ENCODE data around the gene CLASRP.

Gene CLASRP

DNA sequence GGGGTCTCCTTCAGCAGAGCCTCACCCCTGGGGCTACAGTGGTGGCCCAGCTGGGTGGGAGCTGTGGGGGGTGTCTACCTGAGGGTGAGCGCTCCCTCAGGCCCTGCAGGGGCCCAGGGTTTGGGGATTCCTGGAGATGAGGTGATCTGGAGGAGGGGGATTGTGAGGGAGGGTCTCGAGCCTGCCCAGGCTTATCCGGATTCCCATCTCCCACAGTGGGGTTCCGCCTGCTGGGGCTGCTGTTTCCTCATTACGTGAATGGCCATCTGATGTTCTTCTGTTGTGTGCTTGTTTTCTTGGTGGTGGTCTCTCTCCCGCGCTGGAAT lies 58.6 kb downstream of the CLASRP start:
- TF ChIP-seq, protein P1, sequence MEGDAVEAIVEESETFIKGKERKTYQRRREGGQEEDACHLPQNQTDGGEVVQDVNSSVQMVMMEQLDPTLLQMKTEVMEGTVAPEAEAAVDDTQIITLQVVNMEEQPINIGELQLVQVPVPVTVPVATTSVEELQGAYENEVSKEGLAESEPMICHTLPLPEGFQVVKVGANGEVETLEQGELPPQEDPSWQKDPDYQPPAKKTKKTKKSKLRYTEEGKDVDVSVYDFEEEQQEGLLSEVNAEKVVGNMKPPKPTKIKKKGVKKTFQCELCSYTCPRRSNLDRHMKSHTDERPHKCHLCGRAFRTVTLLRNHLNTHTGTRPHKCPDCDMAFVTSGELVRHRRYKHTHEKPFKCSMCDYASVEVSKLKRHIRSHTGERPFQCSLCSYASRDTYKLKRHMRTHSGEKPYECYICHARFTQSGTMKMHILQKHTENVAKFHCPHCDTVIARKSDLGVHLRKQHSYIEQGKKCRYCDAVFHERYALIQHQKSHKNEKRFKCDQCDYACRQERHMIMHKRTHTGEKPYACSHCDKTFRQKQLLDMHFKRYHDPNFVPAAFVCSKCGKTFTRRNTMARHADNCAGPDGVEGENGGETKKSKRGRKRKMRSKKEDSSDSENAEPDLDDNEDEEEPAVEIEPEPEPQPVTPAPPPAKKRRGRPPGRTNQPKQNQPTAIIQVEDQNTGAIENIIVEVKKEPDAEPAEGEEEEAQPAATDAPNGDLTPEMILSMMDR (IDR thresholded peaks at IDR 0.05; ENCODE audit: low read length, missing control alignments), result no peak
- H3K4me3 ChIP-seq (replicated peaks; ENCODE audit: low read depth, low read length), result no peak overlapping the region
- DNase-seq (ENCODE audit: low read depth), result no peak

DNA sequence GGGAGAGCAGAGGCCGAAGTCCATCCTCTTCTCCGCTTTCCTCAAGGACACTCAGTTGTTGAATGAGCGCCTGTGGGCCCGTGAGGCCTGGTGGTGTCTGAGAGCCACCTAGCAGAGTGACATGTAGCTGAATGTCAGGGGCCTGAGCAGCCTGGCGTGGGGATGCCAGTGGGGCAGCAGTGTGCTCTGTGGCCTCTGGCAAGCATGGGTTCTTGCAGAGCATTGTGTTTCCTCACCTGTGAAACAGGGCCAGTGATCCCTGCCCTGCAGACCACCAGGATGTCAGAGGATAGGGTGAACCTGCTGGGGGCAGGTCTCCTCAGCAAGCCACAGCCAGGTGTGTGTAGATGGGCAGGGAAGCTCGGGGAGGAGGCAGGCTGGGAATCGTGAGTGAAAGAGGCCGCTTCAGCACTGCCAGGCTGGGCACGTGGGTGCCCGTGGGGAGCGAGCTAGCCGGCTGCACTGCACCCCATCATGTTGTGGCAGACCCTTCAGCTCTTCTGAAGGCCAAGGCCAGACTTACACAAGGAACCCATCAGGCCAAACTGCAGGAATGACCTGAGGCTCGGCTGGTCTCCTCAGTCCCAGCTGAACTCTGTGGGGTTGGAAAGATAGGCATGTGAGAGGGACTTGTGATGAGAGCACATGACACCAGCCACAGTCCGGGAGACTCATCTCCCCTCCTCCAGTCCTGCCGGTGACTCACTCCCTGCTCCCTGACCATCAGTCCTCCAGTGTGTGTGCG lies 59.1 kb downstream of the CLASRP start:
- H3K4me3 ChIP-seq (replicated peaks; ENCODE audit: low read depth, low read length), result peak overlapping the region; percentile 25
- DNase-seq (ENCODE audit: low read depth), result peak; percentile 92
- TF ChIP-seq, protein P1 (IDR thresholded peaks at IDR 0.05; ENCODE audit: low read length, missing control alignments), result no peak

DNA sequence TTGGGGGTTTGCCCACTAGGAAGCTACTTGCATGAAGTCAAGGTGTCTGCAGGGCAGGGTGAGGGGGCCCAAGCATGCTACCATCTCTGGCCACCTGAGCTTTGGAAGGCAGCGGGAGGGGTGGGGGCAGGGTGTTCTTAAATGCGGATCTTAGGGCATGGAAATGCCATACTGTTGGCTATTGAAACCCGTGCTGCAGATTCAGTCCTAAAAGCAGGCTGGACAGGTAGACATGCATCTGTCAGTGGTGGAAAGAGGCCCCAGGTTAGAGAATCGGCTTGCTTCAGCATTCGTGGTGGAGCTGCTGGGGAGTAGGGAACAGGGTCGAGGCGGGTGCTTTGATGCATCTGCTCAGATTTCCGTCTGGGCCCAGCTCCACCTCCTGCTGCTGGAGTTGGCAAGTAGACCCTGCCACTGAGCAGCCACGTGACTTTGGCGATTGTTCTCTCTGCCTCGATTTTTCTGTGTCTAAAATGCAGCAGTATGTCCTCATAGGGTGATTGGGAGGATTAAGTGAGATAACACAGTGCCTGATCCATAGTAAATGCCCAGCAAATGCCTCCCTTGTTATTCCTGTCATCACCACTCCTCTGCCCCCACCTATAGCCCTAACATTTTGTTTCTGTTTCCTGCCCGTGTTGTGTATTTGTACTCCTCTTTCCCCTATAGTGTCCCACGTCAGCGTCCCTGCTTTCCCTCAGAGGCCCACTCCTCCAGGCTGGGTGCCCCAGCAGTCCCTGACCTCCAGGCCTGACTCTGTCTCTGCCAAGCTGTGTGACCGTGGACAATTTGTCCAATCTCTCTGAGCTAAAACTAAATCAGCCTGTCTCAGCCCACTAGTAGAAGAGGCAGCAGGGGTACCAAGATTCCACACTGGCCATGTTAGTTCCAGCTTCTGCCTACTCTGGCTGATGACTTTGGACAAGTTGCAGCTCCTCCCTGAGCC lies 59.9 kb downstream of the CLASRP start:
- TF ChIP-seq, protein P1 (IDR thresholded peaks at IDR 0.05; ENCODE audit: low read length, missing control alignments), result no peak
- DNase-seq (ENCODE audit: low read depth), result peak; percentile 72
- H3K4me3 ChIP-seq (replicated peaks; ENCODE audit: low read depth, low read length), result peak overlapping the region; percentile 25

DNA sequence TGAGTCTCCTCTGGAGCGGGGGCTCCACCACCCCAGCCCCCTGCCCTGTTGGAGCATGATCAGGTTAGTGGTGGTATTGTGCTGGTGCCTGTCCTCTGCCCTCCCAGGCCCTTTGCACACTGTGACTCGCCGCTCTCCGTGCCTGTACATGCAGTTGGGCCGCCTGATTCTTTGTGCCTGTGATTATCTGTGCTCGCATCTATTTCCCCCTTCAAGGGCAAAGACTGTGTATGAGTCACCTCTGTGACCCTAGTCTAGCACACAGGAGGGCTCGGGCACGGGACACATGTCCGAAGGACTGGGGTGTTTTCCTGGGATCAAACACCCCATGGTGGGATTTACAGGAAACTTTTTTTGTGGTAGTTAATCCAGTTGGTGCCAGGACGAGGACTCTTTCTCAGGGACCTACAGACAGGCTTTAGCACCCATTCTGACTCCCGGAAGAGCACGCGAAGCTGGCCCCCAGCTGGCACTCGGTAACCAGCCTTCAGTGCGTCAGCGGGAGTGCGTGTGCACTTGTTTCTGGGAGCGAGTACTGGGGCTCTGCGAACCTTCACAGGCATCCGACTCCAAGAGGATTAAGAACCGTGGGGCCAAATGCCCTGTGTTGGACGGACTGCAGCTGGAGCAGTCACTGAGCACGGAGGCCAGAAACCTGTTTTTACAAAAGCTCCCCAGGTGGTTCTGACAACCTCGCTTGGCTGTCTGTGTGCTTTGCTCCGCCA lies 60.8 kb downstream of the CLASRP start:
- TF ChIP-seq, protein P1 (IDR thresholded peaks at IDR 0.05; ENCODE audit: low read length, missing control alignments), result no peak
- H3K4me3 ChIP-seq (replicated peaks; ENCODE audit: low read depth, low read length), result no peak overlapping the region
- no peak for DNase-seq (ENCODE audit: low read depth)

DNA sequence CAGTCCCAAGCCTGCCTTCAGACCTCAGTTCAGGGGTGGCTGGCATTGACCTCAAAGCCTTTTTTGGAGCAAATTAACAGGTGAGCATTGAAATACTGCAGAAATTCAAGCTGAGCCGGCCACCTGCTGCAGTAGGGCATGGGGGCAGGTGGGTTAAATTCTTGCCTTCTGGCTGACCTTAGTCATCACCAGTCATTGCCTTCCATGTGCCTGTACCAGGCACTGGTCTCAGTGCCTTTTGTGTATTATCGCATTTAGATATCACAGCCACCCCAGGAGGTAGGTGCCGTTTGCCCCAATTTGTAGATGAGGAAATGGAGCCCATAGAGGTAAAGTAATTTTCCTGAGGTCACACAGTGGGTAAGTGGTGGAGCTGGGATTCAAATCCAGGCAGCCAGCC lies 61.4 kb downstream of the CLASRP start:
- TF ChIP-seq, protein P1 (IDR thresholded peaks at IDR 0.05; ENCODE audit: low read length, missing control alignments), result no peak
- no peak for DNase-seq (ENCODE audit: low read depth)
- H3K4me3 ChIP-seq (replicated peaks; ENCODE audit: low read depth, low read length), result no peak overlapping the region

DNA sequence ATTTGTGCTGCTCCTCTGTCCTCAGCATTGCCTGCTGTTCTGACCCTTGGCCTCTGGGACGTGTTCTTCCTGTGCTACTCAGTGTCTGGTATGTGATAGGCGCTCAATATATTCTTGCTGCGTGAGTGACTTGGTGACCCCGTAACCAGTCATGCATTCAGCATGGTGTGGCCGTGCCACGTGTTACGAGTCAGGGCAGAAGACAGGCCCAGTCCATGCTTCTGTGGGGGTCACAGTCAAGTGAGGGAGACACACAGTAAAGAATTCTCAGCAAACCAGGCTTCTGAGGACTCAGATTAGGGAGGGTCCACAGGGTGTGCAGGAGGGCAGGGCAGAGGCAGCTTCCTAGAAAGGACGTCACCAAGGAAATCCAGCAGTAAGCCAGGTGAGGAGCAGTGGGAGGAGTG lies 62.0 kb downstream of the CLASRP start:
- no peak for DNase-seq (ENCODE audit: low read depth)
- H3K4me3 ChIP-seq (replicated peaks; ENCODE audit: low read depth, low read length), result no peak overlapping the region
- TF ChIP-seq, protein P1 (IDR thresholded peaks at IDR 0.05; ENCODE audit: low read length, missing control alignments), result no peak

Data from fibroblast of pulmonary artery (primary cell).